GM21786 (cell line): Measurements from ENCODE around the gene OR2M2.

ENCODE experiments used
- ATAC-seq: cut with Tn5 transposase; IDR thresholded peaks from one replicate; pipeline ENCODE4 v1.9.1; 2021; ENCODE audit not compliant: unreplicated experiment

The OR2M2 gene, protein sequence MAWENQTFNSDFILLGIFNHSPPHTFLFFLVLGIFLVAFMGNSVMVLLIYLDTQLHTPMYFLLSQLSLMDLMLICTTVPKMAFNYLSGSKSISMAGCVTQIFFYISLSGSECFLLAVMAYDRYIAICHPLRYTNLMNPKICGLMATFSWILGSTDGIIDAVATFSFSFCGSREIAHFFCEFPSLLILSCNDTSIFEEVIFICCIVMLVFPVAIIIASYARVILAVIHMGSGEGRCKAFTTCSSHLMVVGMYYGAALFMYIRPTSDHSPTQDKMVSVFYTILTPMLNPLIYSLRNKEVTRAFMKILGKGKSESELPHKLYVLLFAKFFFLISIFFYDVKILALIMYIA

DNA sequence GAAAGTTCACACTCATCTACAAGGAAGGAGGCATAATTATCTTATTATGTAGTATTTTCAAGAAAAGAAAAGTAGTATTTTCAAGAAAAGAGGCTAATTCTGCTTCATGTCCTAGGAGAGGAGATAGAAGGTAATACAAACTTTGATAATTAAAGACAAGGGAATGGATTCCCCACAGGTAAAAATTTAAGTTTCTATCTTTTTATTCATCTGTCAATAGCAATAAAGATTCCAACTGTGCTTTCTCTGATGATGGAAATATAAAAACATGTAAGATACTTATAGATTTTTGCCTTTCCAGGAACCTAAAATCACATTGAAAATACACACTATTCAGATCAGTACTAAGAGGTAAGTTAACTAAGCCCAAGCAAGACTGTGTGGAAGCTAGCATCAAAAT is at the start of gene OR2M2:
OR2M2 (plus strand) TSS at position 301 of the 400 bp plus-strand sequence. CDS start 5,165 bp downstream, outside the sequence.
- ATAC-seq, result no peak

DNA sequence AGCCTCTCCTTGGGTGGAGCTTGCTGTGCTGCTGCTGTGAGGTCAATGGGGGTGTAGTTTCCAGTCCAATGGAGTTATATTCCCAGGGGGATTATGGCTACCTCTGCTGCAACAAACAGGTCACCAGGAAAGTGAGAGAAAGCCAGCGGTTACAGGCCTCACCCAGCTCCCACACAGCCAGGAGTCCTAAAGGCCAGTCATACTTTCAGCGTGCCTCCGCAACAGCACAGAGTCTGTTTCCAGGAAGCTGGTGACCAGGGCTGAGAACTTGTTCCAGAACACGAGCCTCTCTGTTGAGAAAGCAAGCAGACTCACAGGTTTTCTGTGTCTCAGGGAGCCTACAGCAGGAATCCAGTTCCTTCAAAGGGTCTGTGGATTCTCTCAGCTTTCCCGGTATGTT is 47.0 kb upstream of the OR2M2 start:
- ATAC-seq, result no peak

DNA sequence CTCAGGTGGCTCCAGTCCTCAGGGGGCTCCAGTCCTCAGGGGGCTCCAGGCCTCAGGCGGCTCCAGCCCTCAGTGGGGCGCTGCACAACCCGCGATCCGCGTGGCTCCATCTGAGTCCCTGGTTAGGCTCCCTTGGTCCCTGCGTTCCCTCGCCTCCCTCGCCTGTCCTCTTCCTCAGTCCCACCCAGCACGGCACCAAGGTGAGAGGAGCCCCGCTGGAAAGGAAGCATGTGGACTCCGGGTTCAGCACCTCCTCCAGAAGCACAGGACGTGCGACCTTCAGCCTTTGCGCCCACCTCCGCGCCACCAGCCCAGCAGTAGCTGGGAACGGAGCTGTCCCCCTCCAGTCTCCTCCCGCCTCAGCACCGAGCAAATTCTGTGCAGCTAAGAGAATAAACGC is 37.8 kb upstream of the OR2M2 start:
- no peak for ATAC-seq

DNA sequence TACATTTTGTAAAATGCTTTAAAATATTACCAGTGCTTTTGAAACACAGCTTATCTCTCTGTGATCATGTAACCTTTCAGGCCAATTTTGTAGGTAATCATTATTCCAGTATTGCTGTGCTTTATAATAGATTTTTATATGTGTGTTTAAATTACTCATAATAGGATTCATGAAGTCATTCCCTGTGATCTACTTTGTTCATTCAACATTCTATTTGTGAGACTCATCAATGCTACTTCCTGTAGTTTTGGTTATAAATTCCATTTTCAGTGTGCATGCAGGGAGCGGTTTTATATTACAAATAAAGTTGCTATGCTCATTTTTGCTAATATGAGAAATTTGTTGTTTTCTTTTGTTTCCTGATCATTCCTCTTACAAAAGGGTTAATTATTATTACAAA is 33.8 kb upstream of the OR2M2 start:
- ATAC-seq, result no peak

DNA sequence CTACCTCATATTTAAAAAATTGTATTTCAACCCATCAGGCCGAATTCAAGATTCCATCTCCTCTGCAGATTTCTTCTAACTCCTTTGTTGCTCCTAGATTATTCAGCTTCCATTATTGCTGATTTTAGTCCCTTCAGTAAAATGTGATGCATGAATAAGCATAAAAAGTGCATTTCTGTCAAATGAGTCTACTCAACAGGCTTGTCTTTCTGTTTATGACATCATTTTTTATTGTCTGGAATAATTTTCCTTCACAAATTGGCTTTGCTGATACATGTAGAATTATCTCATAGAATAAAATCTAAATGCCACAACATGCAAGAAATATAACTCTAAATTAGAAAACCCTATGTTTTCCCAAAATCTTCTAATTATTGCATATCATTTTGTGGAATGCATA is 31.3 kb upstream of the OR2M2 start:
- ATAC-seq, result no peak

DNA sequence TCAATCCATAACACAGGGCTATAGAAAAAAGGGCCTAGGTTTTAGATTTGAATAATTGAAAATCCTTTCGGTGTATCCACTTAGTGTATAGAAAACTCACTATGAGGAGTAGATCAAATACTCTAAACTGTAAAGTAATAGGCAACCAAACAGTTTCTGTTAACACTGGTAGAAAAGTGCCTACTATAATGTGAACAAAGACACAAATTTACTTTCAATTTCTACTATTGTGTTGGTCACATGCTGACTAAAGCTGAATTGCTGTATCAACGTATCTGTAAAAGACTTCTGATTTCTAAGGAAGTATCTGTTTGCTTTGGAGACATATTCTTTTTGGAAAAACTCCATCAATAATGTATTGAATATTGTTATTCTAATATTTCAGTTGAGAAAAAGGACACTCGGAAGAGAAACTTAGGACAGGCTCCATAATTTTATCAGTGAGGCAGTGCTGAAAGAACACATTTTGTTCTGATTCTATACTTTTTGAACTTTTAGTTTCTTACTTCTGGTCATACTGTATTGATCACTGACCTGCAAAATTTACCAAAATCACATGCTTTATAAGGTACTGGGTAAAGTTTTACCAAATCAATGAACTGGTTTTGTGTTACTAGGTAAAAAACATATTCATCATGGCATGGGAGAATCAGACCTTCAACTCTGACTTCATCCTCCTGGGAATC is 30.0 kb upstream of the OR2M2 start, which contains the start of gene OR2M5:
OR2M5 (plus strand) TSS at position 636 of the 686 bp plus-strand sequence; CDS start at position 636, 0 bp downstream.
- no peak for ATAC-seq

DNA sequence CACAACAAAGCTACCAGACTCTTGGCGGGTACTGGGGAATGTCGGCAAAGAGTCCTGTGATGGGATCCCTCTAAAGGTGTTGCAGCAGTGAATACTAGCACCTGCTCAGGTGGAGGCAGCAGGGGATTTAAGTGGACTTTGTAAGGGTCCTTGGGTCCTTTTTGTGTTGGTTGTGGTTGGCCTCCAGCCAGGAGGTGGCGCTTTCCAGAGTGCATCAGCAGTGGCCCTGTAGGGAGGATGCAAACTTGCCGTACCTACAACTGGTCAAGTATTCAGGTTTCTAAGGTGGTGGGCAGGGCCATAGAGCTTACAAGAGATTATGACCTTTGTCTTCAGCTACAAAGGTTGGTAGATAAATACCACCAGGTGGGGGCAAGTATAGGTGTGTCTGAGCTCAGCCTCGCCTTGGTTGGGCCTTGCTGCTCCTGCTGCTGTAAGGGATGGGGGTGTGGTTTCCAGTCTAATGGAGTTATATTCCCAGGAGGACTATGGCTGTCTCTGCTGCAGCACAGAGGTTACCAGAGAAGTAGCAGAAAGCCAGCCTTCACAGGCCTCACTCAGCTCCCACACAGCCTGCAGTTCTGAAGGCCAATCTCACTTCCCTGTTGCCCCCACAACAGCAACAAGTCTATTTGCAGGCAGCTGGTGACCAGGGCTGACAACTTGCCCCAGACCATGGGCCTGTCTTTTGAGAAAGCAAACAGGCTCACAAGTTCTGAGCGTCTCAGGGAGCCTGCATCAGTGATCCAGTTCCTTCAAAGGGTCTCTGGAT is 22.4 kb upstream of the OR2M2 start:
- ATAC-seq, result no peak

DNA sequence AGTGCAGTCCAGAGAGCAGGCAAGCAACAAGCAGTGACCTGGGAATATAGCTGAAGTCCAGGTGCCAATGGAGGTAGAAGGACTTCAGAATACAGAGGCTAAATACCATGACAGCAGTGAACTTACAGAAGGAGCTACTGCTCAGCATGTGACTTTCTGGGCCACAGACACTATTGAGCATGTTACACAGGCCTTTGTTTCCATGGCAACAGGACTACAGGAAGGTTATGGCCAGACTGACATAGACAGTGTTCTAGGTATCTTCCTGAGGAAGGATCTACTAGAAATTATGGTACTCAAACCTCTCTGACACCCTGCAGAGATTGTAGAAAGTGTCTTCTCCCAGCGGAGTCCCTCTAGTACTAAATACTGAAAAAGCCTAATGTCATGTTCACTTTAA is 18.7 kb upstream of the OR2M2 start:
- no peak for ATAC-seq

DNA sequence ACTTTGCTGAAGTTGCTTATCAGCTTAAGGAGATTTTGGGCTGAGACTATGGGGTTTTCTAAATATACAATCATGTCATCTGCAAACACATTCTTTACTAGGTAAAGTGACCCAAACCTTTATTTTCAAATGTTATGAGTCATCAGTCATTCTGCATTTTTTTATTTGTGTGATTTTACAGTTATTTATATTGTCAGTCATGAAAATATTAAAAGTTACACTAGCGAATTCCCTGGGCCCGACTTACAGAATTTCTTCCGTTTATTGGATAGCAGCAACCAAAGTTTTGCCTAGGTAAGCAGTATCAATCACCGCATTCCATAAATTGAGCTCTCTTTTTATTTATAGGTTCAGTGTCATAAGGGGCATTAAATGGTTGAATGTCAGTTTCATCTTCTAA is 15.9 kb upstream of the OR2M2 start:
- no peak for ATAC-seq

DNA sequence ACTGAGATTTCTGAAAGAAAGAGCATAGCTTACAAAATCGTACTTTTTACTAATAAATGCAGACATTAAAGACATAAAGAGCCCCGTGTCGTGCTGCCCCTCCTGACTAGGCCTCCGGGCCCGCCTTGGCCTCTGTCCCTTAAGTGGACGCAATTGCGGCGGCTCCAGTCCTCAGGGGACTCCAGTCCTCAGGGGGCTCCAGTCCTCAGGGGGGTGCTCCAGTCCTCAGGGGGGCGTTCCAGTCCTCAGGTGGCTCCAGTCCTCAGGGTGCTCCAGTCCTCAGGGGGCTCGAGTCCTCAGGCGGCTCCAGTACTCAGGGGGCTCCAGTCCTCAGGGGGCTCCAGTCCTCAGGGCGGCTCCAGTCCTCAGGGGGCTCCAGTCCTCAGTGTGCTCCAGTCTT is 10.6 kb upstream of the OR2M2 start:
- ATAC-seq, result no peak

DNA sequence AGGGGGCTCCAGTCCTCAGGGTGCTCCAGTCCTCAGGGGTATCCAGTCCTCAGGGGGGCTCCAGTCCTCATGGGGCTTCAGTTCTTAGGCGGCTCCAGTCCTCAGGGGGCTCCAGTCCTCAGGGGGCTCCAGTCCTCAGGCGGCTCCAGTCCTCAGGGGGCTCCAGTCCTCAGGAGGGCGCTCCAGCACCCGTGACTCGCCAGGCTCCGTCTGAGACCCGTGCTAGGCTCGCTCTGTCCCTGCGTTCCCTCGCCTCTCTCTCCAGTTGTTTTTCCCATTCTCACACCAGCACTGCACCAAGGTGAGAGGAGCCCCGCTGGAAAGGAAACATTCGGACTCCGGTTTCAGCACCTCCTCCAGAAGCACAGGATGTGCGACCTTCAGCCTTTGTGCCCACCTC is 9.4 kb upstream of the OR2M2 start:
- ATAC-seq, result no peak

DNA sequence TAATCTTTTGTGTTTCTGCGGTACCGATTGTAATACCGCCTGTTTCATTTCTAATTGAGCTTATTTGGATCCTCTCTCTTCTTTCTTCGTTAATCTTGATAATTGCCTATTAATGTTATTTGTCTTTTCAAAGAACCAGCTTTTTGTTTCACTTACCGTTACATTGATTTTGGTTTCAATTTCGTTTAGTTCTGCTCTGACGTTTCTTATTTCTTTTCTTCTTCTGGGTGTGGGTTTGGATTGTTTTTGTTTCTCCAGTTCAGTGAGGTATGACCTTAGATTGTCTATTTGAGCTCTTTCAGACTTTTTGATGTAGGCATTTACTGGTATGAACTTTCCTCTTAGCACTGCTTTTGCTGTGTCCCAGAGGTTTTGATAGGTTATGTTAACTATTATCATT is 9.4 kb downstream of the OR2M2 start:
- peak; percentile 65 for ATAC-seq

DNA sequence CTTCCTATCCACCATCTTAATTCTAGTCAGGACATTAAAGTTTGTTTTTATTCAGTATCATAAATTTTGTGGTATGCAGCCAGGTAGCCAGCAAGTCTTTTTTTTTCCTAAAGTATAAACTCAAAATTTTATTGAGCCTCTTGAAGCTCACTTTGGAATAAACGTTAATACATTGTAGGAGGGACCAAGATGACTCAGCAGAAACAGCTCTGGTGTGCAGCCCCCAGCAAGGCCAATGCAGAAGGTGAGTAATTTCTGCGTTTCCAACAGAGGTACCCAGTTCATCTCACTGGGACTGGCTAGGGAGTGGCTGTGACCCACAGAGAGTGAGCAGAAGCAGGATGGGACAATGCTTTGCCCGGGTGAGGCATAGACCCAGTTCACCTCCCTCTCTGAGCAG is 12.7 kb downstream of the OR2M2 start:
- no peak for ATAC-seq

DNA sequence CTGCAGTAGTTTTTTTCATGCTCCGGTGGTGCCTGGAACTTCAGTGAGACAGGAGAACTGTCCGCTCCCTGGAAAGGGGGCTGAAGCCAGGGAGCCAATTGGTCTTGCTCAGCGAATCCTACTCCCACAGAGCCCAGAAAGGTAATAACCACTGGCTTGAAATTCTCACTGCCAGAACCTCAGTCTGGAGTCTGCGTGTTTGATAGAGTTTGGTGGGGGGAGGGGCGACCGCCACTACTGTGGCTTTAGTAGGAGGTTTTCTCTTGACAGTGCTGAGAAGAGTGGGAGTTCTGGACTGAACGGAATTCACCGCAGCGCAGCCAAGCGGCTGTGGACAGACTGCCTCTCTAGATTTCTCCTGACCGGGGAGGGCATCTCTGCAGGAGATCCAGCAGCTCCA is 14.4 kb downstream of the OR2M2 start:
- ATAC-seq, result no peak

DNA sequence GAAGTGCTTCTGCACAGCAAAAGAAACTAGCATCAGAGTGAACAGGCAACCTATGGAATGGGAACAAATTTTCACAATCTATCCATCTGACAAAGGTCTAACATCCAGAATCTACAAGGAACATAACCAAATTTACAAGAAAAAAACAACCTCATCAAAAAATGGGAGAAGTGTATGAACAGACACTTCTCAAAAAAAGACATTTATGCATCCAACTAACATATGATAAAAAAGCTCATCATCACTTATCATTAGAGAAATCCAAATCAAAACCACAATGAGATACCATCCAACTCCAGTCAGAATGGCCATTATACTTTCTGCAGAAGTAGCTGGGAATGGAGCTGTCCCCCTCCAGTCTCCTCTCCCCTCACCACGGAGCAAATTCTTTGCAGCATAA is 19.5 kb downstream of the OR2M2 start:
- no peak for ATAC-seq

DNA sequence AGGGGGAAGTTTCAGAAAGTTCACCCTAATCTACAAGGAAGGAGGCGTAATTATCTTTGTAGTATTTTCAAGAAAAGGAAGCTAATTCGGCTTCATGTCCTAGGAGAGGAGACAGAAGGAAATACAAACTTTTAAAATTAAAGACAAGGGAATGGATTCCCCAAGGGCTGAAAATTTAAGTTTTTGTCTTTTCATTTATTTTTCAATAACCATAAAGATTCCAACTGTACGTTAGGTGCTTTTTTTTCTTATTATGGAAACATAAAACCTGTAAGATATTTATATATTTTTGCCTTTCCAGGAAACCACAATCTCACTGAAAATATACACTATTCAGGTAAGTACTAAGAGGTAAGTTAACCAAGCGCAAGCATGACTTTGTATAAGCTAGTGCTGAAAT is 22.3 kb downstream of the OR2M2 start, which contains the start of gene OR2M3:
OR2M3 (plus strand) TSS at position 301 of the 400 bp plus-strand sequence. CDS start 5,803 bp downstream, outside the sequence.
- no peak for ATAC-seq

DNA sequence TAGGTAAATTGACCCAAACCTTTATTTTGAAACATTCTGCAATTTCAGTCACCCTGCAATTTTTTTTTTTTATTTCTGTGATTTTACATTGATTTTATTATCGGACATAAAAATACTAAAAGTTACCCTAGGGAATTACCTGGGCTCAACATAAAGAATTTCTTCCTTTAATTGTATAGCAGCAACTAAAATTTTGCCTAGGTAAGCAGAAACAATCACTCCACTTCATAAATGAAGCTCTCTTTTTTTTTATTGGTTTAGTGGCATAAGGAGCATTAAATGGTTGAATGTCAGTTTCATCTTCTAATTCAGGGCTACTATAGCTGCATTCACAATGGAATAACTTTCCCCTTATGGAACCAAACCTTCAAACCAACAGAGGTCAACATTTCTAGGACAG is 41.3 kb downstream of the OR2M2 start:
- no peak for ATAC-seq

DNA sequence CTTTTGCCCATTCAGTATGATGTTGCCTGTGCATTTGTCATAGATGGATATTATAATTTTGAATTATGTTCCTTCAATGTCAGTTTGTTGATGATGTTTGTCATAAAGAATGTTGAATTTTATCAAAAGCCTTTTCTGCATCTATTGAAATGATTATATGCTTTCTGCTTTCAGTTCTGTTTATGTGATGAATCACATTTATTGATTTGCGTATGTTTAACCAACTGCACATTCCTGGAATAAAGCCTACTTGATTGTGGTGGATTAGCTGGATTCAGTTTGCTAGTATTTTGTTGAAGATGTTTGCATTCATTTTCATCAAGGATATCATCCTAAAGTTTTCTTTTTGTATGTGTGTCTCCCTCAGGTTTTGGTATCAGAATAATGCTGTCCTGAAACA is 50.9 kb downstream of the OR2M2 start:
- ATAC-seq, result no peak

DNA sequence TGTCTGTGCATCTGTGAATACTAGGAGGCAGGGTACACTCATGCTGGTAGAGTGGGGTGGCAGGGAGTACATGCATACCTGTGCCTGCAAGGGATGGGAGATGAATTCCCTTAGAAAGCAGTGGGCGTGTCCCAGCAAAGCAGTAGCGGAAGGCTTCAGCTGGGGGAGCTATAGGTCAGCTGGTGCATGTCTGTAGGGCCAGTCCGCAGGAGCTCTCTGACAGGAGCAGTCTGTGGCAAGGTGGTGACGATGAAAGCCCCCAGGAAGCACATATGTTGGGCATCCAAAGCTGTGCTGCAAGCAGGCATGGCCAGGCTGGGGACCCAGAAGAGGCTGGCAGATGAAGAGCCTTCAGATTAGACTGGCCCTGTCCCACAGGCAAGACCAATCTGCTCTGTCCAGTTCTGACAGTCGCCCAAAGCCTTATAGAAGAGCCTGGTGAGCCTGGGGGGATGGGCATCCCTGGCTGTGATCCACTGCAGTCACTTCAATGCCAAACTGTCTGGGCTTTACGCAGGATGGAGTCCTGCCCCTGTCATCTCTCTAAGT is 54.8 kb downstream of the OR2M2 start:
- no peak for ATAC-seq
